Superior temporal gyrus (tissue), 1 donor: ENCODE measurements around the gene FAF1.

ENCODE experiments used
- DNase-seq: peaks from one replicate; pipeline ENCODE4 v3.0.0-alpha.2; 2016; ENCODE audit errors: extremely low spot score

The FAF1 gene

GRCh38 chr1:50417946-50418599 is 542.0 kb downstream of the FAF1 start:
- DNase-seq, result no peak

GRCh38 chr1:50417507-50417906 is 542.6 kb downstream of the FAF1 start:
- no peak for DNase-seq

- no peak for DNase-seq
Observed at GRCh38 chr1:50416553-50417453, 543.3 kb downstream of the FAF1 start.

GRCh38 chr1:50416150-50416527 is 543.9 kb downstream of the FAF1 start:
- no peak for DNase-seq

- DNase-seq, result no peak
Observed at GRCh38 chr1:50415235-50416149, 544.6 kb downstream of the FAF1 start.

GRCh38 chr1:50414853-50415234 is 545.2 kb downstream of the FAF1 start:
- no peak for DNase-seq

GRCh38 chr1:50412813-50413476 is 547.1 kb downstream of the FAF1 start:
- no peak for DNase-seq

GRCh38 chr1:50405814-50406213 is 554.3 kb downstream of the FAF1 start:
- no peak for DNase-seq

GRCh38 chr1:50393522-50394120 is 566.4 kb downstream of the FAF1 start:
- DNase-seq, result no peak
